Thoracic aorta (tissue), 2 donors: ENCODE results near the gene PPY. TPM values are rescaled to one million over a fixed set of nuclear protein-coding genes. Genes with fewer than 3 reads are reported as not detected.

Experiments
- ATAC-seq: fragments of 150-250 bp; one replicate; pipeline ENCODE4 v1.8.0; 2017; ENCODE audit warnings: low read depth; ENCODE audit not compliant: insufficient number of reproducible peaks, low FRiP score
- DNase-seq: peaks from one replicate; pipeline ENCODE4 v3.0.0-alpha.2; 2020; ENCODE audit warnings: low spot score
- H3K27ac ChIP-seq, 2 donors: fragments of 200-600 bp; sonication (generic); 1 replicate in 1 of 2; 2 replicates in 1 of 2; pipeline ENCODE4 v1.5.1; 2016; ENCODE audit warnings: mild to moderate bottlenecking in 2 of 2, moderate library complexity in 2 of 2
- H3K27me3 ChIP-seq: fragments of 200-600 bp; sonication (generic); replicated peaks from 2 replicates; pipeline ENCODE4 v1.6.0; 2016; ENCODE audit warnings: mild to moderate bottlenecking; ENCODE audit not compliant: insufficient read depth
- H3K36me3 ChIP-seq: fragments of 200-600 bp; sonication (generic); one replicate; pipeline ENCODE4 v1.5.1; 2016
- H3K4me1 ChIP-seq, 2 donors: fragments of 200-600 bp; sonication (generic); 1 replicate in 1 of 2; 2 replicates in 1 of 2; pipeline versions ENCODE4 v1.5.1 to v1.6.0; 2016; ENCODE audit warnings: low read depth in 2 of 2, mild to moderate bottlenecking in 1 of 2; ENCODE audit not compliant: control insufficient read depth in 1 of 2
- H3K4me3 ChIP-seq: fragments of 200-600 bp; sonication (generic); 2 replicates; pipeline ENCODE4 v1.5.1; 2016; ENCODE audit warnings: mild to moderate bottlenecking
- H3K9me3 ChIP-seq: fragments of 200-600 bp; sonication (generic); 2 replicates; pipeline ENCODE4 v1.5.1; 2016
- total RNA-seq, 2 donors: library from RNA; depleted of rRNA; stranded (reverse); fragments of >200 nt; gene quantifications; one replicate each; pipeline versions ENCODE4 v1.1.0 to v1.2.3, GENCODE V29; 2016
- TF ChIP-seq, protein P1 (sequence below): fragments of 200-600 bp; sonication (generic); IDR thresholded peaks from one replicate; pipeline ENCODE4 v1.5.1; 2019; ENCODE audit warnings: antibody characterized with exemption

PPY gene
- total RNA-seq, 2 donors from 2014 or later, result not detected

DNA sequence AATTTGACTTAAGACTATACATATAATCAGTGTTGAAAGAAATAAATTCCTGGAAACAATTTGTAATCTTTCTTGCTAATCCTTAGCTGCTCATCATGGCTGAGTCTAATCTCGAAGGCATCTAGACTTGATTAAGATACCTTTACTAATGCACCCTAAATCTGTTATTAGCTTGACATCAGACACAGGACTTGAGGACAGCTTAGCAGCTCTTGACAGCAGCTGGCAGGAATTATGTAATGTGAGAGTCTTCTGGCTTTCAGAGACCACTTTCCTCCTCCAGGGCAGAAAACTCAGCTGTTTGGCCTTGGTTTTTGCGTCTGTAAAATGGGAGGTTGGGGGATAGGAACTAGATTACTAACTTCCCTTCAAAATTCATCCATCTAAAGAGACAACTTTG, 27.8 kb downstream of the PPY start:
- no peaks in the 10 kb centered on the region for H3K9me3 ChIP-seq
- H3K36me3 ChIP-seq, result no peaks in the 10 kb centered on the region
- TF ChIP-seq, protein P1, sequence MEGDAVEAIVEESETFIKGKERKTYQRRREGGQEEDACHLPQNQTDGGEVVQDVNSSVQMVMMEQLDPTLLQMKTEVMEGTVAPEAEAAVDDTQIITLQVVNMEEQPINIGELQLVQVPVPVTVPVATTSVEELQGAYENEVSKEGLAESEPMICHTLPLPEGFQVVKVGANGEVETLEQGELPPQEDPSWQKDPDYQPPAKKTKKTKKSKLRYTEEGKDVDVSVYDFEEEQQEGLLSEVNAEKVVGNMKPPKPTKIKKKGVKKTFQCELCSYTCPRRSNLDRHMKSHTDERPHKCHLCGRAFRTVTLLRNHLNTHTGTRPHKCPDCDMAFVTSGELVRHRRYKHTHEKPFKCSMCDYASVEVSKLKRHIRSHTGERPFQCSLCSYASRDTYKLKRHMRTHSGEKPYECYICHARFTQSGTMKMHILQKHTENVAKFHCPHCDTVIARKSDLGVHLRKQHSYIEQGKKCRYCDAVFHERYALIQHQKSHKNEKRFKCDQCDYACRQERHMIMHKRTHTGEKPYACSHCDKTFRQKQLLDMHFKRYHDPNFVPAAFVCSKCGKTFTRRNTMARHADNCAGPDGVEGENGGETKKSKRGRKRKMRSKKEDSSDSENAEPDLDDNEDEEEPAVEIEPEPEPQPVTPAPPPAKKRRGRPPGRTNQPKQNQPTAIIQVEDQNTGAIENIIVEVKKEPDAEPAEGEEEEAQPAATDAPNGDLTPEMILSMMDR, result no peak
- H3K4me3 ChIP-seq, result no peak overlapping the region
- DNase-seq (no peak), ATAC-seq (no peak)
- no peak overlapping the region for H3K27ac ChIP-seq
- no peaks in the 10 kb centered on the region for H3K27me3 ChIP-seq
- peaks cover 6% of the 10 kb centered on the region in 2 donors for H3K4me1 ChIP-seq

DNA sequence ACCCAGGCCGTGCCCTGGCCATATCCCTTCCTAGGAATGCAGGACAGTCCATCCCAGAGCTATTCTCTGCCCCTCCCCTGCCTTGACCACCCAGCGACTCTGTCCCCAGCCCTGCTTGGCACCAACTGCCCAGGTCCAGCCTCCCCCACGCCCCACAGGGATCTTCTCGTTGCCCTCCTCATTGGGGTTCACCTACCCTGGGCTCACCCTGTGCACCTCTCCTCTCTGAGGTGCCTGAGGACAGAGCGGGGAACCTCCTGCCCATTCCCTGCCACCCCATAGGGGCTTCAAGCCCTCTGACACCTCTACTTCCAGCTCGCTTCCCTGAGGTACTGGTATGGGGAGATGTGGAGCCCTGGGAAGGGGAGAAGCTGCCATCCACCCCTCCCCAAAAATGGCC, 28.7 kb downstream of the PPY start:
- Histone ChIP-seq H3K9me3 (no peaks in the 10 kb centered on the region), H3K4me3 (no peak overlapping the region), H3K27ac (no peak overlapping the region), H3K27me3 (no peaks in the 10 kb centered on the region), H3K4me1 (peaks cover 6 to 9% of the 10 kb centered on the region in 2 donors), H3K36me3 (no peaks in the 10 kb centered on the region)
- DNase-seq (no peak), ATAC-seq (no peak)
- TF ChIP-seq, protein P1, result no peak

DNA sequence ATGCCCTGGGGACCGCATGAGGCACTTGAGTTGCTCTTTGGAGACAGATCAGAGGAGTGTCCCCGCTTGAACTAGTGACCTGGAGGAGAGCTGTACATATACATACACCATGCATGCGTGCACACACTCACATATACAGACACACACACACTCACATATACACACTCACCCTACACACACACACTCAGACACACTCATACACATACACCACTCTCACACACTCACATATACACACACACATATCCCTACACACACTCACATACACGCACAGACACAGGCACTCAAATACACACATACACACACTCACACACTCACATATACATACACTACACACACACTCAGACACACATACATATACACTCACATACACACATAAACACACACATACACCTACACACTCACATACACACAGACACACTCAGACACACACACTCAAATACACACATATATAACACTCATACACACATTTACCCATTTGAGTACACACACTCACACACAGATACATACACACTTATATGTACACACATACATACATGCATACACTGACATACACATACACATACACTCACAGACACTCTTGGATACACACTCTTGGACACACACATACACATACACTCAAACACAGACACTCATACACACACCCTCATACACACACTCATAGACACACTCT, 29.5 kb downstream of the PPY start:
- no peak for ATAC-seq
- H3K4me1 ChIP-seq, result peaks cover 3 to 9% of the 10 kb centered on the region in 2 donors
- no peak overlapping the region for H3K27ac ChIP-seq

DNA sequence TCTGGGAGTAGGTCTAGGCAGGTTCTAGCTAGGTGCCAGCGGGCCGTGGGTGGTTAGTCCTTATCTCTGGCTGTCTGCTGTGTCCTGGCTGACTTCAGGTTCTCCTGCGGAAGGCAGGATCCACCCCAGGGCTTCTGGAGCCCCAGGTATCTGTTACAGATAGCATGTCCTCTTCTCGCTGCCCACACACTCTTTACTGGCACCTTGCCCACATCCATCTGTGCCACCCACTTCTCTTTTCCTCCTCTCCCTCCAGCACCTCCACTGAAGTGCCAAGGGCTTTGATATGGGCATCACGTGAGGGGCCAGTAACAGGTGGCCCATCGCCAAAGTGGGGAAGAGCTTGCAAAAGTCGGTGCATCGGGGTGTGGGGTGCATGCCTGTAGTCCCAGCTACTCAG, 30.4 kb downstream of the PPY start:
- no peaks in the 10 kb centered on the region for H3K27me3 ChIP-seq
- TF ChIP-seq, protein P1, result no peak
- no peak for ATAC-seq
- no peak for DNase-seq
- H3K4me3 ChIP-seq, result no peak overlapping the region
- no peak overlapping the region for H3K27ac ChIP-seq
- no peaks in the 10 kb centered on the region for H3K36me3 ChIP-seq
- no peaks in the 10 kb centered on the region for H3K9me3 ChIP-seq
- H3K4me1 ChIP-seq, result peaks cover 0 to 7% of the 10 kb centered on the region in 2 donors

More for the DNA sequence above, 29.5 kb downstream of the PPY start:
- H3K27me3 ChIP-seq, result no peaks in the 10 kb centered on the region
- TF ChIP-seq, protein P1, result no peak
- no peak for DNase-seq
- H3K4me3 ChIP-seq, result no peak overlapping the region
- H3K36me3 ChIP-seq, result no peaks in the 10 kb centered on the region
- no peaks in the 10 kb centered on the region for H3K9me3 ChIP-seq

DNA sequence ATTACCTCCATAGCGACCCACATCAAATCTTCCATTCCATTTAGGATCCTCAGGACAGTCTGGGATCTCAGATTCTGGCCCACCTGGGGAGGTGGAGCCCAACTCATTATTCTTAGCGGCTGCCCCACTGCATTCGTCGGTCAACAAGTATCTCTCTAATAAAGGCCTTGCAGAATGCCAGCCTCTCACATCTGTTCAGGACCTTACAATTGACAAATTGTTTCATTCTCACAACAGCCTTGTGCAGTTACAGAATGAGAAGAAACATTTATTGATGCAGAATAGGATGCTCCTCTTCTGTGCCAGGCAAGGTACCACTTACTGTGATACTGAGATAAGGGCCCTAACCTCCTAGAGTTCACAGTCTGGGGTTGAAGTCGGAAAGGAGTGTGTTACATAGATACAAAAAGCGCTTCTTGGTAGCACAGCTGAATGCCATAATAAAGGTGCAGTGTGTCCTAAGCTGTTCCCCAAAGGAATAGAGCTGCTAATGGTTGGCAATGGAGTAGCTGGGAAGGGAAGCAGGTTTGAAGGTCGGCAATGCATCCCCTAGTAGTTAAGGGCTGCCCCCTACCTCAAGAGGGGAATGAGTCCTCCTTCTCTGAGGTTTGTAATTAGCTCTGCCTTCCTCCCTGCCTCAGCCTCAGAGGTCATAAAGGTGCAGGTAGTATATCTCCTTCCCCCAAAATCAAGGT, 32.6 kb downstream of the PPY start:
- H3K36me3 ChIP-seq, result no peaks in the 10 kb centered on the region
- no peak for ATAC-seq
- no peaks in the 10 kb centered on the region for H3K9me3 ChIP-seq
- no peak overlapping the region for H3K27ac ChIP-seq
- peaks cover 0 to 18% of the 10 kb centered on the region in 2 donors for H3K4me1 ChIP-seq
- DNase-seq, result no peak
- H3K27me3 ChIP-seq, result no peaks in the 10 kb centered on the region
- TF ChIP-seq, protein P1, result no peak
- H3K4me3 ChIP-seq, result no peak overlapping the region
